GOT3 (cell line): ENCODE results near the gene KRTAP4-7.
"Not testable (repeated sequence)": the region's sequence is repeated elsewhere in the genome, so short reads cannot be mapped to it uniquely, and the experiment has no call there.

Source experiments
- DNase-seq: peaks from one replicate; lab custom pipeline; 2025; ENCODE audit warnings: mixed read lengths; lab: John Stamatoyannopoulos, UW

The KRTAP4-7 gene

DNA sequence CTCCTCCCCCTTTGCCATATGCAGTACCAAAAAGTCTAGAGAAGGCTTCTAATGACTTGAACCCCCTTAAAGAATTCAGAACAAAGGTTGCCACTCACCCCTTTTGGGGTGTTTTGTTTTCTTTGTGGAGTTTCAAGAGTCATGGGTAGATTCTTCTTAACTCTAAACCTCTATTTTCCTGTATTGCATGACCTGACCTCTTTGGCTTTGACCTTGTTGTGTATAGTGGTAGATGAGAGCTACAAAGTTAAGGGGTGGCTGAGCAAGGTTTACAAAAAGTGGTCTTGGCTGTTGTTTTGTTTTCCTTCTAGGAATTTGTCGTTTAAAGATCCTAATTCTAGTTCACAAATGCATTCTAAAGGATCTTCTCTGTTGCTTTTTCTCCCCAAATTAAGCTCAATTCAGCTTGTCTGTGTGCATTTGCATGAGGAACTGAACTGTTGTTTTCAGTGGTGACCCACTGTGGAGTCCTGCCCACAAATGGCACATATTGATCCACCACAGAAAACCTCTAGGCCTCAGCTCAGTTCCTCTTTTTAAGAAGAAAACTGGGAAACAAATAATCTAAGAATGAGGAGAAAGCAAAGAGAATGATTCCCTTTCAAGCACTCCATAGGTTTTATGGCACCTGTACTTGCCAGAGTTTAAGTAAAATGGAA lies 24.9 kb downstream of the KRTAP4-7 start:
- DNase-seq: not testable (repeated sequence)

DNA sequence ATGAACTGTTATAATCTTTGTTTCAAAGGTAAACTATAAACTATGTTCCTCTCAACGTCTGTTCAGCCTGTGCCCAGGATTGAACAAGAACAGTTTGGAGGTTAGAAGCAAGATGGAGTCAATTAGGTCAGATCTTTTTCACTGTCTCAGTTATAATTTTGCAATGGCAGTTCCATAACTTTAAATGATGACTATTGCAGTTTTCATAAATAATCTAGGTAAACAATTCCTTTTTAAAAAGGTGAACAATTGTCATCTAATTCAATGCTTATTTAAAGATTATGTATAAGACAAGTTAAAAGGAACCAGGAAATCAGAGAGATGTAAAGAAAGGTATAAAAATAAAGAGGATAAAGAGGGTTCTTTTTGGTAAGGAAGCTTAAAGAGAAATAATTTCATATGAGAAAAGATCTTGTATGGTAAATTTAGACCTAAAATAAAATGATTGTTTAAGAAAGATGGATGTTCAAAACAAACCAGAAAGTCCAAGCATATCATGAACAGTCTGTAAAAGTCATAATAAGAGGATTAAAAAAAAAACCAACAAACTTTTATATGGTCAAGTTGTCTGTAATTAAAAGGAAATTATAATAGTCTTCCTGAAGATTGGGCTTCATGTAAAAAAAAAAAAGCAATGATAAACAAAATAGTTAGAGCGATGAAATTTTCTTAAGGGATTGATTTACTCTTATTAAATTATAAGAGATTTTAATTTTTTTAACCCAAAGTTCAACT lies 27.4 kb downstream of the KRTAP4-7 start:
- no peak for DNase-seq

DNA sequence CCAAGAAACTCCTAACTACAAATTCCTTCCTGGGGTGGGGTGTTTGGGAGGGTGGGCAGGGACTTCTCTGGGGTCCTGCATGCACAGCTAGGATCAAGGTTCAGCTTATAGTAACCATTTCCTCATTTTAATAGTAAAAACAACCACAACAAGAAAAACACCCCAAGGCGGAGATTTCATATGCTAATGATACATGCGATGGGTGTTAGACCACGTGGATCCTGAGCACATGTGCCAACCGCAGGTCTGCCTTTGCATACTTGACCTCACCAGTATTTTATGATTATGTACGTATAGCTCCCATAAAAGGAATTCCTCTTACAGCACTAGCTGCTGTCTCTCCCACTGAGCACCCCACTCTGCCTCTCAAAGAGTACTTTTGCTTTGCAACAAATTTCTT lies 32.3 kb downstream of the KRTAP4-7 start:
- DNase-seq: no peak

DNA sequence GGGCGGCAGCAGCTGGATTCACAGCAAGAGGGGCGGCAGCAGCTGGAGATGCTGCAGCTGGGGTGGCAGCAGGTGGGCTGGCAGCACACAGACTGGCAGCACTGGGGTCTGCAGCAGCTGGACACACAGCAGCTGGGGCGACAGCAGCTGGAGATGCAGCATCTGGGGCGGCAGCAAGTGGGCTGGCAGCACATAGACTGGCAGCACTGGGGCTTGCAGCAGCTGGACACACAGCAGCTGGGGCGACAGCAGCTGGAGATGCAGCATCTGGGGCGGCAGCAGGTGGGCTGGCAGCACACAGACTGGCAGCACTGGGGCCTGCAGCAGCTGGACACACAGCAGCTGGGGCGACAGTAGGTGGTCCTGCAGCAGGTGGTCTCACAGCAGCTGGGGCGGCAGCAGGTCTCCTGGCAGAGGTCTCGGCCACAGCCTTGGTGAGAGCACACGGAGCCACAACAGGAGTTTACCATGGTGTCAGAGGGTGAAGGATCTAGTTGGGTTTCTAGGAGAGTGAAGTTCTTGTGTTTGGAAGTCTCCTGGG lies 34.0 kb downstream of the KRTAP4-7 start, which contains the start of gene KRTAP4-11:
KRTAP4-11 (minus strand) TSS at position 528 of the 541 bp plus-strand sequence; CDS start at position 470, 58 bp downstream.
- not testable (repeated sequence) for DNase-seq

DNA sequence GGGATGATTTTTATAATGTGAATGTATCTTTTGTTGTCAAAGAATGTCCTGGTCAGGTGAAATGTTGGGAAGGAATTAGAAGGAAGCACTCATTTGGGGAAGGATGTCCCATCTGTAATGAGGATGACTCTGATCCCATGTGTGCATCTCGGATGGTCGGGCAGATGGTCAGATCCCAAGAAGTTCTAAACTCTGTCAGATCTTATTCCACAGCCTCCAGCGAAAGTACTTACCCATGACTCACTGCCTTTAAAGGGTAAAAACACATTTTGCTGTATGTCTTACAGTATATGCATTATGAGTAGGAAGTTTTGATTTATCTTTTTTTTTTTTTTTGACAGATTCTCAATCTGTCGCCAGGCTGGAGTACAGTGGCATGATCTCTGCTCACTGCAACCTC lies 34.8 kb downstream of the KRTAP4-7 start:
- no peak for DNase-seq

DNA sequence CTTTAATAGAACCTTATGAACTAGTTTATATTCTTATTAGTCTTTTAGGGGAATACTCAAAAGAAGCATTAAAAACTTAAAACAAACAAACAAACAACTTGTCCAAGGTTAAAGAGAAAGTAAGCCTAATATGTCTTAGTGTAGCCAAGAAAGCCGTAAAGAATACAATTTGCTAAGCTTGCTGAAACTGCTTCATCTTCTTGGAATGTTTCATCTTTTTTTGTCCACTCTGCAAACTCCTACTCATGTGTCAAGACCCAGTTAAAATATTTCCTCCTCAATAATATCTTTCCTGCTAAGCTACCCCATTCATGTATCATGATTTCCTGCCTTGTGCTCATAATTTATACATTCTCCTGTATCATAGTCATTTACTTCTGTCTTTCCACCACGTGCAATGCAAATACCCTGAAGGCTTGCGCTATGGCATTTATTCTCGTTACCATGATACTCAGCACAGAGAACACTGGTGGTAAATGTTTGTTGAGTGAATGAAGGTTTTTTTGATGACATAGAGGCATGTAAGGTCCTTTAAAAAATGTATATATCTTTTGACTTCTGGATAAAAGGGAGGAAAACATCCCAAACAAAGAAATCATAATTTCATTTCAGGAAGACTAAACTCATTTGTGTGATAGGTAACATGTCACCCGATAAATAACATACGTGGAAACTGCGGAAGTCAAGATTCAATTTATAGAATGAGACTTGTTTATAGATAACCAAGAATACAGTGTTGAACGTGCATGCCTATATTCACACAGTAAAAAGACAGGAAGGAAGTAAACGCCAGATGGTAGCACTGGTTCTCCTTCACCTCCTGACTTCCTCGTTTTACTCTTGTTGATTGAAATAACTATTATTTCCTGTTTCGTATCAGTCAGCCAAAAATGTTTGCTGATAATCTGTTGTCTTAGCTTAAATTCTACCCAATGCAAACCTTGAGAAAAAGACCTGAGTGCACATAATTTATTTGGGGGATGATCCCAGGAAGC lies 36.0 kb downstream of the KRTAP4-7 start:
- not testable (repeated sequence) for DNase-seq

DNA sequence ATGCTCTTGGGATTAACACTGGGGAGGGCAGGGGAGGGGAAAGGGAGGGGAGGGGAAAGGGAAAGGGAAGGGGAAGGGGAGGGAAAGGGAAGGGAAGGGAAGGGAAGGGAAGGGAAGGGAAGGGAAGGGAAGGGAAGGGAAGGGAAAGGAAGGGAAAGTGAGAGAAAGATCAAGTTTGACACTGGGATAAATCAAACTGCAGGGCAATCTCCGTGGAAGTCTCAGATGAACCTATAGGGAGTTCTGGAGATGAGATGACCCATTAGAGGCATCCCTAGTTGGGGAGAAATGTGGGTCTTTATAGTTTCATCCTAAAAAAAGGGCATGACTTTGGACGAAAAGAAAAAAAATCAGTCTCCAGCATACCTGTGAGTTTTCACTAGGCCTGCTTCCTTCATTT lies 37.8 kb downstream of the KRTAP4-7 start:
- no peak for DNase-seq

DNA sequence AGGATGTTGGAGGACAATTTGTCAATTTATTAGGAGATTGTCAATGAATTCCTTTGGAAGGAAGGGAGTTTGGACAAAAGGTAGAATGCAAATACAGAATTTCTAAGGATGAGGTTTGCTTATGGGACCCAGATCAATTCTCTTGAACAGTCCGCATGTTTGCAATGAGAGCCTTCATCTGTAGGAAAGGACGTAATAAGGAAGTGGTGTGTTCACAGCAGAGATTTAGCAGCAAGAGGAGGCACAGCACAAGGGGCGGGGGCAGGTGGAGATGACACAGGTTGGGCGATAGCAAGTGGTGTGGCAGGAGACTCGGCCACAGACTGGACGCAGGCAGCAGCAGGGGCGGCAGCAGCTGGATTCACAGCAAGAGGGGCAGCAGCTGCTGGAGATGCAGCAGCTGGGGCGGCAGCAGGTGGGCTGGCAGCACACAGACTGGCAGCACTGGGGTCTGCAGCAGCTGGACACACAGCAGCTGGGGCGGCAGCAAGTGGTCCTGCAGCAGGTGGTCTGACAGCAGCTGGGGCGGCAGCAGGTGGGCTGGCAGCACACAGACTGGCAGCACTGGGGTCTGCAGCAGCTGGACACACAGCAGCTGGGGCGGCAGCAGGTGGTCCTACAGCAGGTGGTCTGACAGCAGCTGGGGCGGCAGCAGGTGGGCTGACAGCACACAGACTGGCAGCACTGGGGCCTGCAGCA lies 39.5 kb downstream of the KRTAP4-7 start:
- DNase-seq: not testable (repeated sequence)

DNA sequence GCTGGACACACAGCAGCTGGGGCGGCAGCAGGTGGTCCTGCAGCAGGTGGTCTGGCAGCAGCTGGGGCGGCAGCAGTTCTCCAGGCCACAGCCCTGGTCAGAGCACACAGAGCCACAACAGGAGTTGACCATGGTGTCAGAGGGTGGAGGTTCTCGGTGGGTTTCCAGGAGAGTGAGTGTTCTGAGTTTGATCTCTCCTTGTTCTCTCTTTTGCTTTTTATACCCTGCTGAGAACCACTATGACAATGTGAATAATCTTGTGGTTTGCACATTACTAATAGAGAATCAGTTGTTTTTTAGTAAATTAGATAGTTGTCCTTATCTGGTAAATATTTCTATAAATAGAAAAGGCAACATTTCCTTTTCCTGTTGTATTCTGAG lies 40.0 kb downstream of the KRTAP4-7 start, which contains the start of gene KRTAP4-12:
KRTAP4-12 (minus strand) TSS at position 192 of the 381 bp plus-strand sequence; CDS start at position 132, 60 bp downstream.
- not testable (repeated sequence) for DNase-seq

DNA sequence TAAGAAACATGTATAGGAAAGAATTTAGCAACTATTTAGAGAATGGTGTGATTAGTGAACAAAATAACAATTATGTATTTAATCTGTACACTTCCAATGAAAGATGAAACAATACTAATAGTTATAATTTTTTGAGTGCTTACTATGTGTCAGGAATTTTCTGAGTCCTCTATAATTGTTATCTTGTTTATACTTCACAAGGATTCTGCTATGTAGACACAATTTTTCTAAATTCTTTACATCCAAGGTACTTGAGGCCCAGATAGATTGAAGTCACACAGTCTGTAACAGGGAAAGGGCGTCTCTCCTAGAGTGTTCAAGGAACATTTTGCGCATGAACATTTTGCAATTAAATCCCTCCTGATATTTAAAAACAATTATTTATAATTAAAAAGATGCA lies 41.1 kb downstream of the KRTAP4-7 start:
- DNase-seq: no peak

DNA sequence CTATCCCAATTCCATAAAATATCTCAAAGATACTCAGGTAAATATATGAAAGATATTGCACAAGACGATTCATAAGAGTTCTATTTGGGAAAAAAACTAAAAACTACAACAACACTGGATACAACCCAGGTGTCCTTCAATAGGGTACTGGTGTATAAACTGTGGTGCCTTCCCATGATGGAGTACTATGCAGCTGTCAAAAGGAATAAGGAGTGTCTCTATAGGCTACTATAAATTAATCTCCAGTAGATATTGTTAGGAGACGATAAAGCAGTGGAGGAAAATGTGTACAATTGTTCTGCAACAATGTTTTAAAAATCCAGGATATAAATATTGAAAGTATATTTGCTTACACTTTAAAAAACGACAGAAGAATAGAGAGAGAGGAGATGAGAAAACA lies 42.5 kb downstream of the KRTAP4-7 start:
- DNase-seq: no peak

DNA sequence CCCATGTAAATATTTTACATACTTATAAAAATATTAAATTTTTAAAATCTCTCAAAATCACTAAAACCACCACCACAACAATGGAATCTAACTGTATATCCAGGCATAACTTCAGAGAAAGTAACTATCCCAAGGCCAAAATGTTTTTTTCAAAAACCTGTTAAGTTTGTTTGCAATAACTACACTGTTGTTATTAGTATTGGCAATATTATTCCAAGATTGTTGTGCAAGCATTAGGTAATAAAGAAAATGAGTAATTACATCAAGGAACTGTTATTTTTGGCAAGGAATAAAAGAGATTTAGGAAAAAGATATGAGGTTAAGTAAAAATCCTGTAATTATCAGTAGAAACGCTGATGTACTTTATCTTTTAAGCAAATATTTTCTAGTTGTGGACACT lies 43.4 kb downstream of the KRTAP4-7 start:
- DNase-seq: no peak

DNA sequence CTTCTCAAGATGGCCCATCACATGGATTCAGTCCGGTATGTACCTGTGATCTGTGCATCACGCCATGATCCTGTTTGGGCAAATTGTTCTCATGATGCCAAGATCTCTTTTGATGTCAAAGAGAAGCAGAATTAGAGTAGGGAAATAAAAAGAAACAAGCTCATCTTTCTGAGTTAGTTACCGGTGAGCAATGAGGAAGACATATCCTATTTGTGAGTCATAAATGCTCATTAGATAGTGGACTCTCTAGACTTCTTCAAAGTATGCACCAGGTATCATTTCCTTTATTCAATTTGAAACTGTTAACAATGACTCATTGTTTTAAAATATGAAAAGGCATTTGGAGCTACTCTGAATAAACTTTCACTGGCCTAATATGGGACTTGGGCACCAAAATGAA lies 48.0 kb downstream of the KRTAP4-7 start:
- no peak for DNase-seq

DNA sequence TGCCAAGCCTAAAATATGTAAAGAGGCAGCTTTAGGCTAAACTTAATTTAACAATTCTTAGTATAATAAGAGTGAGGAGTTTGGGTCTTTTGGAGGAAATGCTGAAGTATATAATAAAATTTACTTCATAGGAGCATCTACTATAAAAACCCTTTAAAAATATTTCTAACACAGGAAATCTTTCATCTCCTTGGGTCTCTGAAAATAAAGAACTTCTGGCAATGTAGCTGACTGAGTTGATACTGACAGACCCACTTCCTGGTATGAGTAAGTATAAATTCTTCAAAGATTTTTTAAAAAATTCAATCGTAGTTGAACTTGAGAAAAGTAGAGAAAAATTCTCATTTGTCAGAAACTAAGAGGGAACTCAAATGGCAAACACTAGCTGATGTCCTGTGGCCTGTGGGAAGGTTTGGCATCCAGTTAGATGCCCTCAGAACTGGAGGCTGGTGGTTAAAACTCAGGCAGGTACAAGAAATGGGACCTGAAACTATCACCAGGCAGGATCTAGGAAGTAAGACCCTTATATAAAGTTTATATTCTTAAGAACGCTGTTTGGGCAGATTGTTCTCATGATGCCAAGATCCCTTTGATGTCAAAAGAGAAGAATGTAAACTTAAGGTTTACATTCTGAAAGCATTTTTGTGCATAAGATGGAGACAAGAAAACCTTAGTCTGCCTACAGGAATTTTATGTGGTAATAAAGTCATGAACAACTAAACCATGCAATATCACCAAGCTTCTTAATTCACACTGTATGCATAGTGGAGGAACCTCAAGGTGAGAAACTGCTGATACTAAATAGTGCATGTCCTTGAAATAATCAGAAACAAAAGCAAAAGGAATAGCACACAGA lies 50.2 kb downstream of the KRTAP4-7 start:
- DNase-seq: no peak
